SJSA1 (cell line): ENCODE data around the gene GAGE2A. TPM values are rescaled to one million over a fixed set of nuclear protein-coding genes. Genes with fewer than 3 reads are reported as not detected.

ENCODE experiments used
- DNase-seq, 2 experiments: peaks; one replicate each; pipeline ENCODE4 v3.0.0-alpha.2; 2015 to 2020; ENCODE audit warnings: low spot score in 2 of 2, low read depth in 1 of 2
- H3K27ac ChIP-seq: fragments of 250-450 bp; sonication (Bioruptor Pico); 2 replicates; pipeline ENCODE4 v1.5.1; 2020; ENCODE audit warnings: mild to moderate bottlenecking, moderate library complexity
- H3K27me3 ChIP-seq: fragments of 250-450 bp; sonication (Bioruptor Pico); replicated peaks from 2 replicates; pipeline ENCODE4 v1.5.1; 2020; ENCODE audit warnings: mild to moderate bottlenecking, moderate library complexity
- H3K36me3 ChIP-seq: fragments of 250-450 bp; sonication (Bioruptor Pico); 2 replicates; pipeline ENCODE4 v1.5.1; 2020; ENCODE audit warnings: mild to moderate bottlenecking
- H3K4me1 ChIP-seq: fragments of 250-450 bp; sonication (Bioruptor Pico); replicated peaks from 2 replicates; pipeline ENCODE4 v1.6.1; 2021; ENCODE audit warnings: mild to moderate bottlenecking
- H3K4me3 ChIP-seq: fragments of 250-450 bp; sonication (Bioruptor Pico); 2 replicates; pipeline ENCODE4 v1.5.1; 2020; ENCODE audit warnings: mild to moderate bottlenecking
- H3K9me3 ChIP-seq: fragments of 250-450 bp; sonication (Bioruptor Pico); replicated peaks from 2 replicates; pipeline ENCODE4 v1.5.1; 2020; ENCODE audit warnings: mild to moderate bottlenecking
- total RNA-seq: library from RNA; depleted of rRNA; stranded (reverse); fragments of >200 nt; shearing (Covaris generic); gene quantifications from 2 replicates; pipeline ENCODE4 v1.2.3, GENCODE V29; 2014; rRNA removed

The GAGE2A gene
- total RNA-seq, 1 experiment from 2014 or later = not detected

- Histone ChIP-seq H3K27me3 (no peaks in the 10 kb centered on the region), H3K27ac (no peak overlapping the region), H3K4me3 (no peak overlapping the region), H3K4me1 (no peaks in the 10 kb centered on the region), H3K9me3 (no peaks in the 10 kb centered on the region), H3K36me3 (no peaks in the 10 kb centered on the region)
- DNase-seq = no peak
These were observed 55.8 kb downstream of the GAGE2A start for GRCh38 chrX:49644991-49645637.

Other genes starting within 250 kb of the GAGE2A start
- not detected in 2 replicates for gene GAGE12C, start 57.3 kb upstream of the GAGE2A start, total RNA-seq
- not detected in 2 replicates for gene GAGE12D, start 47.8 kb upstream of the GAGE2A start, total RNA-seq
- gene GAGE12E, start 38.2 kb upstream of the GAGE2A start, total RNA-seq = not detected in 2 replicates
- not detected in 2 replicates for gene GAGE12F, start 28.7 kb upstream of the GAGE2A start, total RNA-seq
- not detected in 2 replicates for gene GAGE12G, start 19.1 kb upstream of the GAGE2A start, total RNA-seq
- not detected in 2 replicates for gene GAGE12H, start 9.5 kb upstream of the GAGE2A start, total RNA-seq
- gene GAGE1, start 9.5 kb downstream of the GAGE2A start, total RNA-seq = not detected in 2 replicates
- gene PAGE1, start 106.5 kb downstream of the GAGE2A start, total RNA-seq = not detected in 2 replicates
- gene PAGE4, start 239.8 kb downstream of the GAGE2A start, total RNA-seq = not detected in 2 replicates